Erythroblast (primary cell): ENCODE measurements around the gene ADARB1.

ENCODE experiments used
- GATA1 ChIP-seq: IDR thresholded peaks from 2 replicates; pipeline ENCODE4 v1.6.1; 2011; ENCODE audit warnings: low read depth, mild to moderate bottlenecking, control low read depth, low read length, moderate library complexity
- POLR2A ChIP-seq: IDR thresholded peaks from 2 replicates; pipeline ENCODE4 v1.6.1; 2011; ENCODE audit warnings: mild to moderate bottlenecking, low read length

DNA sequence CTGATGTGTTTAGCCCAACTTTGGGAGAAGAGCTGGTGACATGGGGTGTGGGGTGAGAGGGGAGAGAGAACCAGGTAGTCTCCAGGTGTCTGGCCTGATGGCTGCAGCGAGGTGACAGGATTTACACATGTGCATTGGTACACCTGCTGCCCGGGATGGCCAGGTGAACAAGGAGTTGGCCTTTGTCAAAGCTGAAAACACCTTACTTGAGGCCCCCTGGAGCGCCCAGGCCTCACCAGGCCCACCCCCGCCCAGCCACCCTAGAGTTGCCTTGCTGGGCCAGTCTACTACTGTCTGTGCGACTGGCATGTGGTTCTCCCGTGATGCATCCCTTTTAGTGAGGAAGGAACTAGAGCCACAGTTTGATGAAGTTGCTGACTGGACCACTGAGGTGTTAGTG is 90.5 kb downstream of the ADARB1 start:
- TF ChIP-seq POLR2A = no peak
- no peak for TF ChIP-seq GATA1
